ENCODE measurements around the gene CLDN9. TPM values are rescaled to one million over a fixed set of nuclear protein-coding genes. Genes with fewer than 3 reads are reported as not detected.
A peak's percentile ranks its signal among the peaks of the same experiment; 100 is the strongest.

Gene CLDN9
- total and polyA plus RNA-seq, 2 donors (not counting 1 experiment from before 2014, with no cell fraction given) = 0.04 TPM; not detected in 1

- ChIA-PET CTCF (interaction anchor here (0.6 to 1.8 kb wide), 6 partner anchors 22 to 615 kb away, joined by 3 to 8 read pairs (median 4); no protein-coding TSS in a partner anchor), POLR2A (interaction anchor here (0.5 to 1.5 kb wide), 5 partner anchors 10 to 179 kb away, joined by 3 to 10 read pairs (median 3); no protein-coding TSS in a partner anchor)
- Mint-ChIP-seq H3K27ac (peak within 1 kb of the TSS; percentile 84), H3K9me3 (ENCODE audit: insufficient read depth) (no peaks in the 10 kb centered on the region), H3K4me3 (peak within 1 kb of the TSS; percentile 81), H3K4me1 (peaks cover 21% of the 10 kb centered on the region), H3K27me3 (no peaks in the 10 kb centered on the region)
- Histone ChIP-seq H3K79me2 (ENCODE audit: control insufficient read depth, insufficient read depth, low read length) (peaks cover 6% of the 10 kb centered on the region), H3K4me2 (replicated peaks; ENCODE audit: low read depth, low read length, poor library complexity, severe bottlenecking) (peak within 1 kb of the TSS; percentile 99), H3K9me3 (ENCODE audit: control extremely low read depth in 1 of 3, control insufficient read depth in 2 of 3, insufficient read depth in 1 of 3, low read length in 2 of 3) (no peaks in the 10 kb centered on the region), H3K4me1 (ENCODE audit: control insufficient read depth in 2 of 2, insufficient read depth in 2 of 2, low read length in 2 of 2) (peaks cover 18 to 39% of the 10 kb centered on the region in 2 donors), H3K9ac (ENCODE audit: low read length) (peak within 1 kb of the TSS; percentile 98), H3K27me3 (replicated peaks in 1 of 4; ENCODE audit: control extremely low read depth in 1 of 4, control insufficient read depth in 3 of 4, insufficient read depth in 4 of 4, low read length in 3 of 4) (peaks cover 0 to 8% (median 1%) of the 10 kb centered on the region in 4 experiments), H2AFZ (ENCODE audit: insufficient read depth, low read depth, low read length, poor library complexity, severe bottlenecking) (peak within 1 kb of the TSS; percentile 94), H3K27ac (ENCODE audit: low read length in 2 of 2) (peak within 1 kb of the TSS; percentile 71 to 83), H4K20me1 (ENCODE audit: control insufficient read depth, insufficient read depth, low read length, poor library complexity, severe bottlenecking) (peaks cover 5% of the 10 kb centered on the region), H3K4me3 (ENCODE audit: control extremely low read depth in 1 of 5, extremely low read depth in 1 of 5, insufficient read depth in 1 of 5, low read depth in 2 of 5, low read length in 4 of 5) (peak within 1 kb of the TSS; percentile 57 to 96 (median 82)), H3K36me3 (replicated peaks in 1 of 2; ENCODE audit: control extremely low read depth in 1 of 2, control insufficient read depth in 1 of 2, extremely low read depth in 1 of 2, insufficient read depth in 2 of 2, low read length in 1 of 2) (no peaks in the 10 kb centered on the region)
- intact Hi-C loops (cut with micrococcal nuclease) = loop anchor here (1.0 to 5.0 kb wide), 4 partner anchors 11 to 203 kb away; partner anchors contain the start of genes ELOB, FLYWCH2 and PAQR4
- DNase-seq = peak; percentile 96
- 3% methylated on average over 84 of the region's 91 CpGs for WGBS (ENCODE audit: insufficient coverage)
- ATAC-seq (ENCODE audit: low read depth) = peak; percentile 93
- TF ChIP-seq CTCF (IDR thresholded peaks at IDR 0.05) = no peak
- no peak for TF ChIP-seq EZH2 (IDR thresholded peaks at IDR 0.05; ENCODE audit: borderline replicate concordance, insufficient read depth, low read depth, low read length, poor library complexity, severe bottlenecking)
Observed at GRCh38 chr16:2980227-2981176, 32.2 kb upstream of the CLDN9 start, which contains the start of gene PKMYT1. TSS of gene PKMYT1 (minus strand) at chr16:2980446. CDS start at chr16:2979657, 789 bp downstream.
